IPS-18c (cell line): ENCODE measurements around the gene NPIPB12.
"Not testable (repeated sequence)": the region's sequence is repeated elsewhere in the genome, so short reads cannot be mapped to it uniquely, and the experiment has no call there.

Experiments
- H3K4me3 ChIP-seq: 2 replicates; pipeline ENCODE4 v1.7.0; 2013; ENCODE audit warnings: low read depth, mild to moderate bottlenecking, low read length, moderate library complexity; ENCODE audit not compliant: insufficient read depth
- H3K9me3 ChIP-seq: one replicate; pipeline ENCODE4 v1.6.1; 2013; ENCODE audit warnings: mild to moderate bottlenecking, low read length, moderate library complexity; ENCODE audit not compliant: control insufficient read depth, insufficient read depth

Gene NPIPB12

DNA sequence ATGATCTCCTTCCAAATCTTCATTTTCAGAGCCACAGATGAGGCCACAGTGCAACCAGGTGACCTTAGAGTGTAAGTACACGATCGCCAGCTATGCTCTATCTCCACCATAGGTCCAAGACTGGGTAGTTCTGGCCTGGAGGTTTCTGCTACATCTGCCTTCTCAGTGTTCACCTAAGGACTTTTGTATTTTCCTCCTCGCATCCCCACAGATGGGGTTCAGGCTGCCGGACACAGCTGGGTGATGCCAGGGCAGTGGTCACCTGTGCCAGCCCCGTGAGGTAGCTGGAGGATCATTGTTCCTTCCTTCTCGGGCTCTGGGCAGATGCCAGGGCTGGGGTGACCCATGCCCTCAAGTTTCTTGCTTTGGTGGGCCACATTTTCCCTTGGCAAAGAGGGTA is at the start of gene NPIPB12:
Gene NPIPB12 (minus strand): TSS at position 101 of the 400 bp plus-strand sequence.
- H3K9me3 ChIP-seq, H3K4me3 ChIP-seq: not testable (repeated sequence)

DNA sequence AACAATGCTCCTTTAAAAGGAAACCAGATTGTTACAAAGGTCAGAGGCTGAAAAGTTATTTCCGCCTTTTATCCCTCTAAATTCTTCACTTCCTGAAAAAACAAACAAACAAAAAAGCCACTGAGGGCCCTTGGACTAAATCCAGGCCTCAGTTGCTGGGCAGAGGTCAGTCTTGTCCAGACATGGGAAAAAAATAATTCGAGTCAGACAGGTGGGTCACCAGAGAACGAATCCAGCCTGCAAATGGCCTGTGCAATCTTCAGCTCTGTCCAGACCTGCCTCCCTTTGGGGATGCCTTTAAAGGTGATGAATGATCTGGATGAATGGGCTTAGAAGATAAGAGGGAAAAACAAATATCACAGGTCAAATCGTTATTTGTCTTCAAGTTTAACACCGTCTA is 15.3 kb upstream of the NPIPB12 start:
- H3K9me3 ChIP-seq: not testable (repeated sequence)

DNA sequence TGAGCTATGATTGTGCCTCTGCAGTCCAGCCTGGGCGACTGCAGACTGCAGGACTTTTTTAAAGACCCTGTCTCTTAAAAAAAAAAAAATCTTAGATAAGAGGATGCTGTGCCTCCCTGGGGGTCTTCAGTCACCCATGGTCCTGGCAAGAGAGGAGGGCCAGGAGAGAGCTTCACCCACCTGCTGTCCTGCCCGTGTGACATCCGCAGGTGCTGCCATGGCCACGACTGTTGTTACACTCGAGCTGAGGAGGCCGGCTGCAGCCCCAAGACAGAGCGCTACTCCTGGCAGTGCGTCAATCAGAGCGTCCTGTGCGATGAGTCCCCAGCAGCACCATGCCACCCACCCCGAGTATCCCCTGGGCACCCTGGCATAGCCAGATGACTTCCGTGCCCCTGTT is 23.9 kb downstream of the NPIPB12 start:
- not testable (repeated sequence) for H3K4me3 ChIP-seq, H3K9me3 ChIP-seq

More for the DNA sequence above, 15.3 kb upstream of the NPIPB12 start:
- H3K4me3 ChIP-seq: not testable (repeated sequence)

DNA sequence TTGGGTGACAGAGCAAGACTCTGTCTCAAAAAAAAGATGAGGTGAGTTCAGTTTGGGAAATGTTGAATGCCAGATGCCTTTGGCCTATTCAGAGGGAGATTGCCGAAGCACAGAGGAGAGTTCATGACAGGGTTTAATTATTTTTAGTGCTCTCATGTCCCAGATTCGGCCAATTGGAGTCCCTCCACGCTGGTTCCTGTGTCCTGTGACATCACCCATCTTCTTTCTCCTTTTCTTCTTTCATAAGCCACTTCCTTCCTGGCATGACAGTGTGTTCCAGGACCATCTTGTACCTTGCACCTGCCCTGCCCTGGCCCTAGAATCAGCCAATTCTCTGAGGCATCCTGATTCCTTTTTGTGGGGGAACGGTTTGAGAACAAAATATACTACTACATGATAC is 34.1 kb downstream of the NPIPB12 start:
- not testable (repeated sequence) for H3K4me3 ChIP-seq, H3K9me3 ChIP-seq

DNA sequence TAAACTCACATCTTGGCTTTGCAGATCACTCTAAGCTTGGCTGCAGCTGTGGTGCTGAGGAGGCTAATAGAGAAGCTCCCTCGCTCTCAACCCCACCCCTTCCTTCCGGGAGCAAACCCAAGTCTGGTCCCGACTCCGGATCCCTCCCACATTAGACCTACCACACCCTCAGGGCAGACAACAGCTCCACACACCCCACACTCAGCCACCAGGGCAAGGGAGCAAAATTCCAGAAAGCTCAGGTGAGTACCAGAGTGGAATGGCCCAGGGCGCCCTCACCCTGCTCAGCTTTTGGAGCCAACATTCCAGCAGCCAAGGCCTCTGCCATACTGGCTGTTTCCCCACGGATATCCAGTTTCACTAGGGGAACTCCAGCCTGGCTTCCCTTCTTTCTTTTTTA is 36.5 kb downstream of the NPIPB12 start:
- not testable (repeated sequence) for H3K9me3 ChIP-seq, H3K4me3 ChIP-seq

DNA sequence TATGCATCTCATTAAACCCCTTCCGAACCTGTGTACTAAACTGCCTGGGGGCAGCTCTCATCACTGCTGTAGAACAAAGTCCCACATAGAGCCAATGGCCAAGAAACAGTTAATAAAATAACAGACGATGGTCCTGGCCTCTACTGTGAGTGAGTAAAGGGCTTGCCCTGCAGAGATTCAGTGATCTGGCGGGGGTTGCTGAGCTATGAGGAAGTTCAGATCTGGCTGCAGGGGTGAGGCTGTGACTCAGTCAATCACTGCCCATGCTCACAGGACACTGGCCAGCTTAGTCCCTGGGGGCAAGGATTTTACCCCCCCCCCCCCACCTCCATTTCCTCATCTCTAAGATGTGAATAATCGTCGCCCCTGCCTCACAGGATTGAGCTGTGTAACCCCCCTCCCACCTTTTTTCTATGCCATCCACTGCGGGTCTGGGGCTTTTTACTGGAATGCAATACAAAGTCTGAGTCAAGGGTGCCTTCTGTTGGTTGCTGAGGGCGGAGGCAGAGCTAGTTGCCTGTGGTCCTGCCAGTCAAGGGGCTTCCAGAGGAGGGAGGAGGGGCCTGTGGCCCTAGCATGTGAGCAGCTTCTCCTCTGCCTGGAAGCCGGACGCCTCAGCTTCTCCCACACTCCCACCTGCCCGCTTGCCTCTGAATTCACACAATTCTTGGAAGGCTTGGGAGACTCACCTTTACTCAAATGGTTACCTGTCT is 38.4 kb downstream of the NPIPB12 start:
- H3K9me3 ChIP-seq: not testable (repeated sequence)

DNA sequence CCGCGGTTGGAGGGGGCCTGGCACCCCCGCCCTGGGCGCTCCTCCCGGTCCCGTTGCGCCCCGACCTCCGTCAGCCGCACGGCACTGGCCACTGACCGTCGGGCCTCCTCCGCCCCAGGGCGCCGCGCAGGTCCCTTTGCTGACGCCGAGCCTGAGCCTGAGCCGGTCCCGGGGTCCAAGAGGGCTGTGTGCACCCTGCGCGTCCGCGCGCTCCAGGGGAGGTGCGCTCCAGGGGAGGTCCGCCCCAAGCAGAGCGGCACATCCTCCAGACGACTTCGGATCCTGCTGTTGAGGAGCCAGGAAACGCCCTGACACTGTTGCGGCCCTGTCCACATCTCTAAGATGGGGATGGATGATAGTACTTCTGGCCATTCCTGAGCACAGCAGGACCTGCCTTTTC is 39.3 kb downstream of the NPIPB12 start:
- not testable (repeated sequence) for H3K9me3 ChIP-seq, H3K4me3 ChIP-seq

More for the DNA sequence above, 38.4 kb downstream of the NPIPB12 start:
- not testable (repeated sequence) for H3K4me3 ChIP-seq

DNA sequence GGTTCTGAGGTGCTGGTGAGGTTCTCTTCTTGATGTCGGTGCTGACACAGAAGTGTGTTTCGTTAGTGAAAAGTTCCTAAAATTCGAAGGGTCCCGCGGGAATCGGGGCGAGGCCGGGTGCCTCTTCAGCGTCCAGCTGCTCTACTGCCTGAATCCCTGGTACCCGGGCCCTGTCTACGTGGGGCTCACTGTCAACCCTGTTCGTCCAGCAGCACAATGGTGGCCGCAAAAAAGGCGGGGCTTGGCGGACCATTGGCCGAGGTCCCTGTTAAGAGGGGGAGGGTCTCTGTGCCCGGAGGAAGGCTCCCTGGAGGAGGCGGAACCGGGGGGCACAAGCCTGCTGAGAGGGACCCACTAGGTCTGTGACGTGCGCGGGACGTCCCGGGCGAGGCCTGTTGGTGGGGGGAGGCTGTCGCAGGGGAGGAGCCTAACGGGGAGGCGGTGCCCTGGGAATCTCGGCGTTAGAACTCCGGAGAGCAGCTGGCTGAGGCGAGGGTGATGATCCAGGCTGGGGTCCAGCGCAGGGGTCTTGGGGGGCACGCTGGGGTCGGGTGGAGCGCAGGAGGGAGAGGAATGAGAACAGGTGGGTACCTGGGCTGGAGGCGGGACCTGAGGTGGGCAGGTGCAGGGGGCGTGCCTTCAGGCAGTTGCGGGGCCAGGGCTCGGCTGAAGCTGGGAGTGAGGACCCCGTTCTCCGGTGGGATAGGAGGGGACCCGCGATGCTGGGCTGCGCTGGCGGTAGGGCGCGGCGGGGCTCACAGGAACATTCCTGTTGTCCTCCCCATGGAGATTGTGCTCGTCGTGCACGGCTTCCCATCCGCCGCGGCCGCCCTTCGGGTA is 40.0 kb downstream of the NPIPB12 start:
- not testable (repeated sequence) for H3K4me3 ChIP-seq, H3K9me3 ChIP-seq

DNA sequence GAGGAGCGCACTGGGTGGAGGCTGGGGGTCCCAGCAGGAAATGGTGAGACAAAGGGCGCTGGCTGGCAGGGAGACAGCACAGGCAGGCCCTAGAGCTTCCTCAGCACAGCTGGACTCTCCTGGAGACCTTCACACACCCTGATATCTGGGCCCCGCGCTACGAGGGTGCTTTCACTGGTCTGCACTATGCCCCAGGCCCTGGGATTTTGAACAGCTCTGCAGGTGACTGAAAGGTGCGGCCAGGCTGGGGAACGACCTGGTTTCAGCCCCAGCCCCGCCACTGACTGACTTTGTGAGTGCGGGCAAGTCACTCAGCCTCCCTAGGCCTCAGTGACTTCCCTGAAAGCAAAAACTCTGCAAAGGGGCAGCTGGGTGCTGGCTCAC is 45.6 kb downstream of the NPIPB12 start:
- not testable (repeated sequence) for H3K9me3 ChIP-seq, H3K4me3 ChIP-seq

DNA sequence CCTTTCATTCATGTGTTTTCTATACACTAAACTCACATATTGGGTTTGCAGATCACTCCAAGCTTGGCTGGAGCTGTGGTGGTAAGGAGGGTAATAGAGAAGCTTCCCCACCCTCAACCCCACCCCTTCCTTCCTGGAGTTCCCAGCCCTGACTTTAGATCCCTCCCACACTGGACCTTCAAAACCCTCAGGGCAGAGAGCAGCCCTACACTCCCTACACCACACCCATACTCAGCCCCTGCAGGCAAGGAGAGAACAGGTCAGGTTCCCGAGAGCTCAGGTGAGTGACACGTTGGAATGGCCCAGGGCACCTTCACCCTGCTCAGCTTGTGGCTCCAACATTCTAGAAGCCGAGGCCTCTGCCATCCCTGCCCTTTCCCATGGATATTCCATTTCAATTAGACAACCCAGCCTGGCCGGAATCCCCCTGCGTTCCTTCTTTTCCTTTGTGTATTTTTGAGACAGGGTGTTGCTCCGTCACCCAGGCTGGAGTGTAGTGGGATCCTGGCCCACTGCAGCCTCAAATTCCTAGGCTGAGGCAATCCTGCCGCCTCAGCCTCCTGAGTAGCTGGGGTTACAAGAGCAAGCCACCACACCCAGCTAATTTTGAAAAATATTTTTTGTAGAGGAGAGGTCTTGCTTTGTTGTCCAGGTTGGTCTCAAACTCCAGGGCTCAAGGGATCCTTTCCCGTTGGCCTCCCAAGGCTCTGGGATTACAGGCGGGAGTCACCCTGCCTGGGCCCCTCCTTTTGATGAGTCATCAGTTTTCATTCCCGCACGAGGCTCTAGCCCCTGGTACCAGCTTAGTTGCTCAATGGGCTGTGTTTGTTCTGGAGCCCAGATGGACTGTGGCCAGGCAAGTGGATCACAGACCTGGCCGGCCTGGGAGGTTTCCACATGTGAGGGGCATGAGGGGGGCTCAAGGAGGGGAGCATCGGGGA is 46.2 kb downstream of the NPIPB12 start, which contains the start of gene SULT1A4:
Gene SULT1A4 (plus strand): TSS at position 208 of the 941 bp plus-strand sequence. CDS start 1,473 bp downstream, outside the sequence.
- not testable (repeated sequence) for H3K9me3 ChIP-seq

DNA sequence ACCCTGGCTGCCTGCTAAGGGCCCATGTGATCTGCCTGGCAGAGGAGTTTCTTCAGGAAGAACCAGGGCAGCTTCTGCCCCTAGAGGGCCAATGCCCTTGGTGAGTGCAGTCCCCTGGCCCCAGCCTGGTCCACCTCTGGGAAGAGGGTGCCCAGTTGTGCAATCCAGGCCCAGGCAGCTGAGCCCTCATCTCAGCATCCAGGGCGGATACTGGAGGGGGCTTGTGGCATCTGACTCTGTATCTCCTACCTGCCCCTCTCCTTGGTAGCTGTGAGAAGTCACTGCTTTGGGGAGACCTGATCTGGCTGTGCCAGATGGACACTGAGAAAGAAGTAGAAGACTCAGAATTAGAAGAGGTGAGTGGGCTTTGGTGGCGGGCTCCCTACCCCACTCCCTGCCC is 48.5 kb downstream of the NPIPB12 start:
- not testable (repeated sequence) for H3K4me3 ChIP-seq

More for the DNA sequence above, 46.2 kb downstream of the NPIPB12 start, which contains the start of gene SULT1A4:
- not testable (repeated sequence) for H3K4me3 ChIP-seq

DNA sequence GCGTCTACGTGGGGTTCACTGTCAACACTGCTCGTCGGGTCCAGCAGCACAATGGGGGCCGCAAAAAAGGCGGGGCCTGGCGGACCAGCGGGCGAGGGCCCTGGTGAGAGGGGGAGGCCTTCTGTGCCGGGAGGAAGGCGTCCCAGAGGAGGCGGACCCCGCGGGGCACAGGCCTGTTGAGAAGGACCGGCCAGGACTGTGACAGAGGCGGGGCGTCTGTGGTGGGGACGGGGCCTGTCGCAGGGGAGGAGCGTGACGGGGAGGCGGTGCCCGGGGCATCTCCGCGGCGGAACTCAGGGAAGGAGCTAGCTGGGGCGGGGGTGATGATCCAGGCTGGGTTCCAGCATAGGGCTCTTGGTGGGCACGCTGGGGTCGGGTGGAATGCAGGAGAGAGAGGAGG is 51.4 kb downstream of the NPIPB12 start:
- H3K9me3 ChIP-seq, H3K4me3 ChIP-seq: not testable (repeated sequence)

More for the DNA sequence above, 48.5 kb downstream of the NPIPB12 start:
- not testable (repeated sequence) for H3K9me3 ChIP-seq

DNA sequence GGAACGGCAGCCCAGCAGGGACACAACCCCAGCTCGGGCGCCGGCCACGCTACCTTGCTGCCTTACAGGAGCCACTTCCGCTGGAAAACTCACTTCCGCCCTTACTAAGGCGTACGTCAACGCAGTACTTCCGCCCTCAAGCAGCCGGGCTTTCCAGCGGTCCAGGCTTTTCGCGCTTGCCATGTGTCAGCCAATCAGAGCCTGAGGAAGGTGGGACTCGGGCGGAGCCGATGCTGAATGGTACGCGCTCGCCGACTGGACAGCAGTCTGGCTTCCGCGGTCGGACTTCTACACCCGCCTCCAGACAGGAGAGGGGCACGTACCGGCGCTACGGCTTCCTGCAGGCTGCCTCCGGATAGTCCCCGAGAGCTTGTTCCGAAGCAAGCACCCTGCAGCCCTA is 51.9 kb downstream of the NPIPB12 start, which contains the start of the genes BOLA2 and SLX1B:
Gene BOLA2 (minus strand): TSS at position 83 of the 400 bp plus-strand sequence. CDS start 98 bp downstream, outside the sequence.
Gene SLX1B (plus strand): TSS at position 265 of the 400 bp plus-strand sequence.
- not testable (repeated sequence) for H3K4me3 ChIP-seq, H3K9me3 ChIP-seq

DNA sequence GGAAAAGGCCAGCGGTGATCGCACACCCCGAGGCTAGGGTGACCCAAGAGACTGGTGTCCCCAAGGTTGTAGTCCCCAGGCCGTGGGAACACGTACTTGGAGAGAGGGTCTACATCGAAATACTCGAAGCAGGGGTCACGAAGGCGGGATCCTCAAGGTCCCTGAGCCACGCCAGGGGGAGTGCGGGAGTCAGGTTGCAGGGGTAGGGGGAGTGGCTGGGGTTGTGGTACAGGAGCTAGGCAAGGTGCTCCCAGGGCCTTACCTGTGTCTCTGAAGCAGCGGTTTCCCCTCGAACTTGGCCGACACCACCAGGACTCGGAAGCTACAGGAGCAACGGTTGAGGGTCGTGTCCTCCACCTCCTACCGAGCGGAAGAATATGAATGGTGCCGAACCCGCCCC is 52.5 kb downstream of the NPIPB12 start:
- H3K9me3 ChIP-seq: not testable (repeated sequence)

More for the DNA sequence above, 52.5 kb downstream of the NPIPB12 start:
- H3K4me3 ChIP-seq: not testable (repeated sequence)
